Stimulated activated CD8-positive, alpha-beta memory T cell treated with anti-CD3 and anti-CD28 coated beads, Interleukin-7, amount 100 ng/mL, for 4 hours (primary cell): Measurements from ENCODE around the gene TRIM67.
"Not testable (repeated sequence)": the region's sequence is repeated elsewhere in the genome, so short reads cannot be mapped to it uniquely, and the experiment has no call there.

Experiments
- DNase-seq, 2 donors: peaks; one replicate each; pipeline ENCODE4 v3.0.0-alpha.2; 2020; ENCODE audit warnings: low read depth in 2 of 2

The TRIM67 gene

GRCh38 chr1:231158141-231158540 is 3.7 kb upstream of the TRIM67 start:
- not testable (repeated sequence) for DNase-seq

- no peak for DNase-seq
Measured at GRCh38 chr1:231159202-231159962, 2.5 kb upstream of the TRIM67 start.

GRCh38 chr1:231159963-231160761 is 1.7 kb upstream of the TRIM67 start:
- no peak for DNase-seq

- DNase-seq = no peak
Measured at GRCh38 chr1:231160895-231161666, 777 bp upstream of the TRIM67 start.

- DNase-seq = no peak
Measured at GRCh38 chr1:231162297-231162969, 575 bp downstream of the TRIM67 start.

- no peak for DNase-seq
Measured at GRCh38 chr1:231162970-231163829, 1.3 kb downstream of the TRIM67 start.

GRCh38 chr1:231163830-231164427 is 2.1 kb downstream of the TRIM67 start:
- DNase-seq = no peak

GRCh38 chr1:231165371-231165770 is 3.5 kb downstream of the TRIM67 start:
- DNase-seq = no peak

GRCh38 chr1:231166398-231166797 is 4.5 kb downstream of the TRIM67 start:
- DNase-seq = no peak

GRCh38 chr1:231170875-231171274 is 9.0 kb downstream of the TRIM67 start:
- DNase-seq = no peak

- no peak for DNase-seq
Measured at GRCh38 chr1:231171623-231172197, 9.9 kb downstream of the TRIM67 start.

- no peak for DNase-seq
Measured at GRCh38 chr1:231172411-231172810, 10.6 kb downstream of the TRIM67 start.

- DNase-seq = no peak
Measured at GRCh38 chr1:231176421-231176820, 14.6 kb downstream of the TRIM67 start.

GRCh38 chr1:231177226-231177625 is 15.4 kb downstream of the TRIM67 start:
- no peak for DNase-seq

GRCh38 chr1:231177936-231178335 is 16.1 kb downstream of the TRIM67 start:
- DNase-seq = no peak

GRCh38 chr1:231178970-231179369 is 17.1 kb downstream of the TRIM67 start:
- DNase-seq = no peak

- no peak for DNase-seq
Measured at GRCh38 chr1:231180034-231180433, 18.2 kb downstream of the TRIM67 start.

GRCh38 chr1:231181271-231181670 is 19.4 kb downstream of the TRIM67 start:
- DNase-seq = no peak

GRCh38 chr1:231182317-231182716 is 20.5 kb downstream of the TRIM67 start:
- no peak for DNase-seq
